Neural progenitor cell (in vitro differentiated cells): ENCODE results near the gene LRBA. TPM values are rescaled to one million over a fixed set of nuclear protein-coding genes. Genes with fewer than 3 reads are reported as not detected.

ENCODE experiments used
- DNase-seq: peaks from one replicate; pipeline ENCODE4 v3.0.0-alpha.2; 2016; ENCODE audit warnings: low spot score
- H2AFZ ChIP-seq: fragments of 200-600 bp; sonication (generic); replicated peaks from 2 replicates; pipeline ENCODE4 v1.6.1; 2016; ENCODE audit warnings: antibody characterized with exemption
- H3F3A ChIP-seq: fragments of 200-600 bp; sonication (generic); 2 replicates; pipeline ENCODE4 v1.6.1; 2016; ENCODE audit warnings: antibody characterized with exemption, low read depth
- H3K27ac ChIP-seq: fragments of 200-600 bp; sonication (generic); 2 replicates; pipeline ENCODE4 v1.5.1; 2016; ENCODE audit warnings: mild to moderate bottlenecking
- H3K27me3 ChIP-seq: fragments of 200-600 bp; sonication (generic); 2 replicates; pipeline ENCODE4 v1.6.1; 2016; ENCODE audit warnings: mild to moderate bottlenecking, moderate library complexity
- H3K36me3 ChIP-seq: fragments of 200-600 bp; sonication (generic); 2 replicates; pipeline ENCODE4 v1.5.1; 2016
- H3K4me1 ChIP-seq: fragments of 200-600 bp; sonication (generic); 2 replicates; pipeline ENCODE4 v1.6.1; 2016; ENCODE audit warnings: mixed run types
- H3K4me2 ChIP-seq: fragments of 200-600 bp; sonication (generic); 2 replicates; pipeline ENCODE4 v1.6.1; 2016
- H3K4me3 ChIP-seq: fragments of 200-600 bp; sonication (generic); 2 replicates; pipeline ENCODE4 v1.5.1; 2016
- H3K79me2 ChIP-seq: fragments of 200-600 bp; sonication (generic); 2 replicates; pipeline ENCODE4 v1.6.1; 2016; ENCODE audit warnings: low read depth
- H3K9ac ChIP-seq: fragments of 200-600 bp; sonication (generic); 2 replicates; pipeline ENCODE4 v1.6.1; 2016
- H3K9me3 ChIP-seq: fragments of 200-600 bp; sonication (generic); 2 replicates; pipeline ENCODE4 v1.5.1; 2016; ENCODE audit warnings: low read depth
- H4K20me1 ChIP-seq: fragments of 200-600 bp; sonication (generic); 2 replicates; pipeline ENCODE4 v1.6.1; 2016; ENCODE audit warnings: low read depth
- H3K27ac Mint-ChIP-seq: 3 replicates; pipeline ENCODE4 v1.8.0; 2021; ENCODE audit warnings: mixed read lengths
- H3K27me3 Mint-ChIP-seq: 2 replicates; pipeline ENCODE4 v1.8.0; 2022; ENCODE audit warnings: low read depth, mild to moderate bottlenecking, inconsistent platforms, moderate library complexity, mixed read lengths; ENCODE audit not compliant: insufficient read depth
- H3K36me3 Mint-ChIP-seq: 3 replicates; pipeline ENCODE4 v1.8.0; 2021; ENCODE audit warnings: mixed read lengths
- H3K4me1 Mint-ChIP-seq: 3 replicates; pipeline ENCODE4 v1.8.0; 2021; ENCODE audit warnings: mixed read lengths
- H3K4me3 Mint-ChIP-seq: 3 replicates; pipeline ENCODE4 v1.8.0; 2021; ENCODE audit warnings: mild to moderate bottlenecking, moderate library complexity, mixed read lengths
- H3K9me3 Mint-ChIP-seq: 3 replicates; pipeline ENCODE4 v1.8.0; 2020; ENCODE audit warnings: mixed read lengths
- CTCF ChIP-seq: fragments of 200-600 bp; sonication (generic); IDR thresholded peaks from 2 replicates; pipeline ENCODE4 v1.5.1; 2017; ENCODE audit warnings: antibody characterized with exemption, mild to moderate bottlenecking
- EZH2 ChIP-seq: fragments of 200-600 bp; sonication (generic); IDR thresholded peaks from 2 replicates; pipeline ENCODE4 v1.6.1; 2017; ENCODE audit warnings: antibody characterized with exemption, mild to moderate bottlenecking, moderate library complexity
- EZH2phosphoT487 ChIP-seq: fragments of 200-600 bp; sonication (generic); IDR thresholded peaks from 2 replicates; pipeline ENCODE4 v1.6.1; 2017; ENCODE audit warnings: antibody characterized with exemption
- total RNA-seq: library from RNA; depleted of rRNA; stranded (reverse); fragments of >200 nt; gene quantifications from 2 replicates; pipeline ENCODE4 v1.2.3, GENCODE V29; 2015; ENCODE audit warnings: low replicate concordance

Gene LRBA
- total RNA-seq, 1 donor from 2014 or later: 111 TPM

GRCh38 chr4:150261571-150261970 lies 753.5 kb downstream of the LRBA start:
- Histone ChIP-seq H3K9ac (no peak overlapping the region), H3K36me3 (no peaks in the 10 kb centered on the region), H2AFZ (no peak overlapping the region), H4K20me1 (no peaks in the 10 kb centered on the region), H3K27me3 (no peaks in the 10 kb centered on the region), H3F3A (peaks cover 8% of the 10 kb centered on the region), H3K4me1 (peaks cover 9% of the 10 kb centered on the region), H3K9me3 (no peaks in the 10 kb centered on the region), H3K27ac (no peak overlapping the region), H3K4me3 (no peak overlapping the region), H3K79me2 (no peaks in the 10 kb centered on the region), H3K4me2 (no peak overlapping the region)
- peaks cover 40% of the 10 kb centered on the region for H3K36me3 Mint-ChIP-seq
- H3K4me1 Mint-ChIP-seq: peaks cover 23% of the 10 kb centered on the region
- no peak overlapping the region for H3K27ac Mint-ChIP-seq
- no peak for TF ChIP-seq EZH2phosphoT487
- TF ChIP-seq CTCF: no peak
- no peak for TF ChIP-seq EZH2
- DNase-seq: no peak
- H3K9me3 Mint-ChIP-seq: no peaks in the 10 kb centered on the region
- no peak overlapping the region for H3K4me3 Mint-ChIP-seq
- H3K27me3 Mint-ChIP-seq: peaks cover 14% of the 10 kb centered on the region

- Histone ChIP-seq H4K20me1 (no peaks in the 10 kb centered on the region), H3K79me2 (no peaks in the 10 kb centered on the region), H3K4me2 (no peak overlapping the region), H3K9ac (no peak overlapping the region), H3F3A (peaks cover 8% of the 10 kb centered on the region), H3K4me3 (no peak overlapping the region), H3K9me3 (no peaks in the 10 kb centered on the region), H3K4me1 (peaks cover 9% of the 10 kb centered on the region), H3K36me3 (no peaks in the 10 kb centered on the region), H3K27ac (no peak overlapping the region), H2AFZ (no peak overlapping the region), H3K27me3 (no peaks in the 10 kb centered on the region)
- Mint-ChIP-seq H3K9me3 (no peaks in the 10 kb centered on the region), H3K27me3 (peaks cover 14% of the 10 kb centered on the region), H3K4me3 (no peak overlapping the region), H3K27ac (peak overlapping the region; percentile 43), H3K36me3 (peaks cover 43% of the 10 kb centered on the region), H3K4me1 (peaks cover 28% of the 10 kb centered on the region)
- DNase-seq: no peak
- peak; percentile 45 for TF ChIP-seq CTCF
- no peak for TF ChIP-seq EZH2
- no peak for TF ChIP-seq EZH2phosphoT487
Measured at GRCh38 chr4:150259861-150260567, 755.1 kb downstream of the LRBA start.

DNA sequence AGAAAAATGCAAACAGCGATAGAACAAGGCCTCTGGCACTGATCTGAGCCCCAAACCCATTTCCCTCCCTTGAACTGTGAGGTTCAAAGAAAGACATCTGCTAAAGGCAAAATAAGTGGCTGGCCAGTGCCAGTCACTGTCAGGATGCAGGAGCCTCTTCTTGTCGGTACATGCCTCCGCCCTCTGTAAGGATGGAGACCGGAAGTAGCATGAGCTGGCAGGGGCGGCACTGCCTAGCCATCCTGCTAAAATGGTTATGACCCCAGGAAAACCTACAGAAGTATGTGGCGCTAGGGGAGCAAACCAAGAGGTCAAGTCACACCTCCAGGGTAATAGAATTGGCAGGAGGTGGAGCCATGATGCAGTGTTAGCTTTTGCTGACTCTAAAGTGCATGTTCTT lies 756.5 kb downstream of the LRBA start:
- H3K27me3 Mint-ChIP-seq: peaks cover 14% of the 10 kb centered on the region
- peaks cover 8% of the 10 kb centered on the region for H3F3A ChIP-seq
- H3K36me3 ChIP-seq: no peaks in the 10 kb centered on the region
- no peak overlapping the region for H3K4me2 ChIP-seq
- no peaks in the 10 kb centered on the region for H3K79me2 ChIP-seq
- H3K4me3 ChIP-seq: no peak overlapping the region
- no peaks in the 10 kb centered on the region for H4K20me1 ChIP-seq
- H3K36me3 Mint-ChIP-seq: peaks cover 45% of the 10 kb centered on the region
- no peak overlapping the region for H3K4me3 Mint-ChIP-seq
- H2AFZ ChIP-seq: no peak overlapping the region
- H3K4me1 Mint-ChIP-seq: peaks cover 28% of the 10 kb centered on the region
- no peak for DNase-seq
- no peak overlapping the region for H3K27ac Mint-ChIP-seq
- no peak overlapping the region for H3K9ac ChIP-seq
- no peaks in the 10 kb centered on the region for H3K9me3 Mint-ChIP-seq
- no peaks in the 10 kb centered on the region for H3K9me3 ChIP-seq
- H3K27ac ChIP-seq: no peak overlapping the region
- TF ChIP-seq EZH2 (no peak), EZH2phosphoT487 (no peak), CTCF (no peak)
- H3K27me3 ChIP-seq: no peaks in the 10 kb centered on the region
- peaks cover 9% of the 10 kb centered on the region for H3K4me1 ChIP-seq
